Ishikawa (cell line): ENCODE results near the gene RPS5.

ENCODE experiments used
- CEBPB ChIP-seq: IDR thresholded peaks from 2 replicates; pipeline ENCODE4 v1.6.1; 2012
- CREB1 ChIP-seq: IDR thresholded peaks from 2 replicates; pipeline ENCODE4 v1.6.1; 2012; ENCODE audit warnings: low read depth
- EGR1 ChIP-seq: IDR thresholded peaks from 2 replicates; pipeline ENCODE4 v1.6.1; 2012
- EP300 ChIP-seq: IDR thresholded peaks from 2 replicates; pipeline ENCODE4 v1.6.1; 2012; ENCODE audit warnings: borderline replicate concordance
- FOXM1 ChIP-seq: IDR thresholded peaks from 2 replicates; pipeline ENCODE4 v1.6.1; 2012; ENCODE audit warnings: low read depth, borderline replicate concordance
- MAX ChIP-seq: IDR thresholded peaks from 2 replicates; pipeline ENCODE4 v1.6.1; 2012
- NFIC ChIP-seq: IDR thresholded peaks from 2 replicates; pipeline ENCODE4 v1.6.1; 2012
- RAD21 ChIP-seq: IDR thresholded peaks from 2 replicates; pipeline ENCODE4 v1.6.1; 2012; ENCODE audit warnings: low read depth
- REST ChIP-seq: IDR thresholded peaks from 2 replicates; pipeline ENCODE4 v1.6.1; 2012; ENCODE audit warnings: low read depth, mild to moderate bottlenecking
- TAF1 ChIP-seq: IDR thresholded peaks from 2 replicates; pipeline ENCODE4 v1.6.1; 2012; ENCODE audit warnings: low read depth, mild to moderate bottlenecking
- TCF12 ChIP-seq: IDR thresholded peaks from 2 replicates; pipeline ENCODE4 v1.6.1; 2012; ENCODE audit warnings: low read depth
- TEAD4 ChIP-seq: IDR thresholded peaks from 2 replicates; pipeline ENCODE4 v1.6.1; 2012
- USF1 ChIP-seq: IDR thresholded peaks from 2 replicates; pipeline ENCODE4 v1.6.1; 2012
- YY1 ChIP-seq: IDR thresholded peaks from 2 replicates; pipeline ENCODE4 v1.6.1; 2012; ENCODE audit warnings: low read depth
- ZBTB7A ChIP-seq: IDR thresholded peaks from 2 replicates; pipeline ENCODE4 v1.6.1; 2012; ENCODE audit warnings: low read depth

RPS5 gene

DNA sequence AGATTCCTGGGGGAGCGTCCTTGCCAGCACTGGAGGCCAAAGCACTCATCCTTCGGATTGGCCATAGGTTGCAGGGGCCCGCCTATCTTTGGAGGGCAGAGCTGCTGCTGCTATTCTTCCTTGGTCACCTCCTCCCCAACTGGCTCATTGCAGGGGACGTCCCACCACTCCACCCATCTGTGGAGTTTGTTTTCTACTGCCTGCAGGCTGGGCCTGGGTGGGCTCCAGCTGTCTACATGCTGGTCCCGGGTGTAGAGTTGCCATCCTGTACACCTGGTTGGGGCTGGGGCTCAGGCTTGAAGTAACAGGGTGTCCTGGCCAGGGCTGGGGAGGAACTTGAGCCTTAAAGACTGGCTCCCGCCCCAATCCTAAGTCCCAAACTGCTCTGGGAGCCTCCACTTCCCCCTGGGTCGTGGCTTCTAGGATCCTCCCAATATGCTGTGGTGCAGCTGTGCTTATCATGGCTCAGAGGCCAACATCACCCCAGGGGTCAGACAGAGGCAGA is 10.5 kb downstream of the RPS5 start:
- TF ChIP-seq EP300 (no peak), ZBTB7A (no peak), MAX (no peak), CEBPB (no peak), EGR1 (no peak), REST (no peak), YY1 (no peak), TAF1 (no peak), RAD21 (no peak), TCF12 (no peak), TEAD4 (no peak), FOXM1 (no peak), USF1 (no peak), CREB1 (no peak), NFIC (no peak)

DNA sequence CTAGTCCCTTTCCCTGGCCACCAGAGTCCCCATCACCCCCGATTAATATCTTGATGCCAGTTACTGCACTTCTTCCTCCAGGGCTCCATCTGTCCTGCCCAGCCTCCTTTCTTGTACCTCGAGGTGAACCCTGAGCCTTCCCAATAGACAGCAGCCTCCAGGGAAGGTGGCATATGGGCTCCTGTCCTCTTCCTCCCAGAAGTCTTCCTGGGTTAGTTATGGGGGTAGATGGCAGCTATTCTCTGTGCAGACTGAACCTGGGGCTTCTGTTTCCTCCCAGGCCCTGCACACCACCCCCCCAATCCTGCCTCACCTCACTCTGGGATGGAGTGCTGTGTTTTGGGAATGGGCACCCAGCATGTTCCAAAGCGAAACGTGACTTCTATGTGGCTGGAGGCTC is 11.0 kb downstream of the RPS5 start:
- no peak for TF ChIP-seq USF1
- TF ChIP-seq MAX = no peak
- no peak for TF ChIP-seq FOXM1
- no peak for TF ChIP-seq CREB1

DNA sequence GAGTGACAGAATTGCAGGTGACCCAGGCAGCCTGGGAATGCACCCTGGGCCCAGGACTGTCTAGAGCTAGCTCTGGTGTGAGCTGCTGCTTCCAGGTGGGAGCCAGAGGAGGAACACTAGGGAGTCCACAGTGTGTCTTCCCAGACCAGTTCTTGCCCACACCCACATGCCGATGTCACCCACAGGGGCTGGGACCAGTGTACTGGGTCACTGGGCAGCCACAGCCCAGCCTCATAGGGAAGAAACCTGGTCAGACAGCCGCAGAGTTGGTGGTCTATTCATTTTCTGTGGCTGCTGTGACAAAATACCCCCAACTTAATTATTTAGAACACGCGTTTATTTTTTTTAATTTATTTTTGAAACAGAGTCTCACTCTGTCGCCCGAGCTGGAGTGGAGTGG is 11.5 kb downstream of the RPS5 start:
- TF ChIP-seq EP300 = no peak
- no peak for TF ChIP-seq NFIC
- no peak for TF ChIP-seq CREB1
- TF ChIP-seq REST = no peak
- no peak for TF ChIP-seq TAF1
- no peak for TF ChIP-seq MAX
- TF ChIP-seq FOXM1 = no peak
- no peak for TF ChIP-seq TCF12
- TF ChIP-seq TEAD4 = no peak
- no peak for TF ChIP-seq EGR1
- no peak for TF ChIP-seq CEBPB
- TF ChIP-seq YY1 = no peak
- TF ChIP-seq USF1 = no peak

DNA sequence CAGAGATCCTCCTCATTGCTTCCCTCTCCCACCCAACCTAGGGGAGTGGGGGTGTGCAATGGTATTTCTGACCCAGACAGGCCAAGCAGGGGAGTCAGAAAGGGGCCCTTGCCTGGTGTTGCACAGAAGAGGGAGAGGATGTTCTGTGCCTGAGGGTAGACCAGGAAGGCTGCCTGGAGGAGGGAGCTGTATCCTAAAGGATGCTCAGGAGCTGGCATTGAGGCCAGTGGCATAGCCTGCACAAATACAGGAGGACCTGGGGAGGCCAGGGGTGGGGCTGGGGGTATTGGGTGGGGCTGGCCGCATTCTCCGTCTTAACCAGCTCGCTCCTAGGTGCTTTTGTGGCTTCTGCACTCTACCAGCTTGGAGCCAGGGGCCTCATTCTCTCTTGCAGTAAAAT is 12.8 kb downstream of the RPS5 start:
- TF ChIP-seq USF1 = no peak
- TF ChIP-seq TCF12 = no peak
- TF ChIP-seq MAX = no peak
- TF ChIP-seq NFIC = no peak
- TF ChIP-seq ZBTB7A = no peak
- no peak for TF ChIP-seq YY1
- no peak for TF ChIP-seq TAF1
- TF ChIP-seq EGR1 = no peak
- TF ChIP-seq REST = no peak
- no peak for TF ChIP-seq CEBPB
- no peak for TF ChIP-seq FOXM1
- TF ChIP-seq EP300 = no peak
- no peak for TF ChIP-seq TEAD4
- no peak for TF ChIP-seq CREB1
- no peak for TF ChIP-seq RAD21
